Measurements from ENCODE around the gene RTP5.
"Not testable (repeated sequence)": the region's sequence is repeated elsewhere in the genome, so short reads cannot be mapped to it uniquely, and the experiment has no call there.

RTP5 gene

DNA sequence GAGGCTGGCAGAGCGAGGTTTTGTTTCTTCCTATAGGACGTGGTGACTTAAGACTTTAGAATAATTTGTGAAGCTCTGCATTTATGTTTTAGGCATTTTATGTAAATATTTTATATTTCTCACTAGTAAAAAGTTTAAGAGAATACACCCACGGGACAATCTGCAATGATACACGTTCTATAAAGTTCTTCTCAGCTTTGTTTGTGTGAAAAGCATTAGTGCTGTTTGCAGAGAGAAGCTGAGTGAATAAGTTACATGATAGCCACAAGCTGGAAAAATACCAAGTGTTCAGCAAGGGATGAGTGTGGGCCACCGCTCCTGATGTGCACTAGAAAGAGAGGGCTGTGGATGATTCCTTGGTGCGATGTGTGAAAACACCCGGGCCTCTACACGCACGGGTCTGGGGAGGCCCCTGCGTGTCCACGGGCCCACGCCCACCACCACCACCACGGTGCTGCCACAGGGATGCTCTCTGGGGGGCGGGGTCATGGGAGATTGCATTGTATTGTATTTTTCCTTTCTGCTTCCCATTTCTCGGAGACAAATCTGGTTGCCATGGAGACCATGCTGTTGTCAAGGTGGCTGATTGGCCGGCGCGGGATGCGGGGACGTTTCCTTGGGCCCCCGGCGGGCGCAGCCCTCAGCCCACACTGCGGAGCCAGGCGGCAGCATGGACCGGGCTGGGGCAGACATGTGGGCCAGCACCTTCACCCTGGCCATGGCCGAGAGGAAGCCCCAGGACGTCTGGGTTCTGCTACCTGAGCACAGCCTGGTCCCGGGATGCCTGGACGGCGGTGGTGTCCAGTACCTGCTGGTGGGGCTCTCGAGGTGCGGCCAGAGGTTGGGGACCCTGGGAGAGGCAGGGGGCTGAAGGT is at the start of gene RTP5:
RTP5 (plus strand) TSS at position 643 of the 875 bp plus-strand sequence; CDS start at position 671, 28 bp downstream.
- DNase-seq (ENCODE audit: low read depth in 3 of 3, low spot score in 1 of 3): no peak

GRCh38 chr2:241819947-241820624 is 49.4 kb upstream of the RTP5 start:
- not testable (repeated sequence) for DNase-seq (ENCODE audit: low read depth in 3 of 3, low spot score in 1 of 3)

DNA sequence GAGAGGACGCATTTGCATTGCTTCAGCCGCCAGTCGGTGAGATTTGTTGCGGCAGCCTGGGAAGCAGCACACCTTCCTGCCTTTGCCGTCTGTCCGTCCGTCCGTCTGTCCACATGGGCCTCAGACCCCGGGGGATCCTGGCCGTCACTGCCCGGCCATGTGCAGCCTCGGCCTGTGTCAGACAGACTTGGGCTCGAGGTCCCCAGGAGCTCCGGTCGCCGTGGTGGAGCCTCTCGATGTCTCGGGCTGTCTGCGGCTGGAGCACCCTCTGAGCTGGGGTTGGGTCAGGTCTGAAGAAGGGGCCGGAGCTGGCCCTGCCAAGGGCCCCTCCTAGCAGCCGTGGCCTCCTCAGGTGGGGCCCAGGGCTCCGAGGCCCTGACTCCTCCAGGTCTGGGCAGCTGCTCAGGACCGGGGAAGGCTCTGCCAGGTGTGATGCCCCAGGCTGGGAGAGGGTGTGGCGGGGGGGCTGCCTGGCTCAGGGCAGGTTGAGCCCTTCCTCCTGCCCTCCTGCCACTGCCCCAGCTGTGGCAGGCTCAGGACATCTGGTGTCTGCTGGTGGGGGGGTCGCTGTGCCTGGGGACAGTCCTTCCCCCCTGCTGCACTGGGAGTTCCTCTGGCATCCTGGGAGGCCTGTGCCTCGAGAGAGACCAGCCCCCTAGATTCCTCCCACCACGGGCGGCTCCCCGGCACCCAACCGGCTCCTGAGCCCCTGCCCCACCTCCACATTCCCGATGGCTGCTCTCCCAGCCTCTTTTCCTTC is 48.7 kb upstream of the RTP5 start:
- DNase-seq (ENCODE audit: low read depth in 3 of 3, low spot score in 1 of 3): no peak

GRCh38 chr2:241821460-241822263 is 47.9 kb upstream of the RTP5 start:
- DNase-seq (ENCODE audit: low read depth in 3 of 3, low spot score in 1 of 3): no peak

GRCh38 chr2:241822264-241822623 is 47.3 kb upstream of the RTP5 start:
- no peak for DNase-seq (ENCODE audit: low read depth in 3 of 3, low spot score in 1 of 3)

- DNase-seq (ENCODE audit: low read depth in 3 of 3, low spot score in 1 of 3): not testable (repeated sequence)
Observed at GRCh38 chr2:241823531-241824437, 45.7 kb upstream of the RTP5 start.

DNA sequence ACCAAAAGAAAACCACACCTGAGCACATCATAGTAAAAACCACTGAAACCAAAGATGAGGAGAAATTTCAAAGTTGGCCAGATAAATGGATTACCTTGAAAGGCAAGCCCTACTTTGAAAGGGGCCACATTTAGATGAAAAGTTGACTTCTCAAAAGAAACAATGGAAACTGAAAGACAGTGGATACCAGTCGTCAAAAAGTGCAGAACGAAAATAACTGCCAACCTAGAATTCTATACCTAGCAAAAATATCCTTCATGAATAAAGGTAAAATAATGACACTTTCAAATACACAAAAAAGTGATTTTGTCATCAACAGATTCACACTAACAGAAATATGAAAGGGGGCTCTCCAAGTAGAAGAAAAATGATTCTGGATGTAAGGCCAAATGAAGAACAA is 42.1 kb upstream of the RTP5 start:
- DNase-seq (ENCODE audit: low read depth in 3 of 3, low spot score in 1 of 3): no peak

GRCh38 chr2:241833101-241833663 is 36.3 kb upstream of the RTP5 start:
- no peak for DNase-seq (ENCODE audit: low read depth in 3 of 3, low spot score in 1 of 3)

DNA sequence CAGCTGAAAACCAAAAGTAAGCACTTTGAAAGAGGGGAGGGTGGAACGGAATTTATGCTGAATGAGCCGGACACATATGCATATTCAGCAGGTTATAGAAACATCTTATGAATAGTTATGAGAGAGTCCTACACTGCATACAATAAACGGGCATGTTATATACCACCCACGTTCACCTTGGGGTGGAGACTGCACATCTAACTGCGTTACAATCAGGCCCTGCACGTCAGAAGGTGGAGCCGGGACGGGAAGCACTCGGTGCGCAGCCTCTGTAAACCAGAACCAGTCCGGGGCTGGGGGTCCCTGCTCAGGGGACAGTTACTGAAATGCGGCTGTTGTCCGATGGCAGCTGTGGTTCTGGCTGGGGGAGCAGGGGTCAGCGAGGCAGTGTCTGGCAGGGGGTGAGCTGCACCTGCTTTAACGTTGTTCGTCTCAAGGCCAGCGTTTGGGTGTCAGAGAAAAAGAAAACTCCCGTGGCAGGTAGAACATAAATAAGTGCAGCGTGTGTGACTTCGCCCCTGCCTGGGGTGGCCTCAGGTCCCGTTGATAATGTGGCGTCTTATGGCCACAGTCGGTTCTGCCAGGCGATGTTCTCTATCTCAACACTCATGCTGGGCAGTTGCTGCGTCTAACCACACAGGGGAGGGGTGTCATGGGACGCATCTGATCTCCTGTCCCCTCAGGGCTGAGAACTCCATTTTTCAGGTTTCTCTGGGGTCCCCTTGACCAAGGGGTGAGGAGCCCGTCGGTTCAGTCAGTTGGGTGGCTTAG is 35.6 kb upstream of the RTP5 start:
- DNase-seq (ENCODE audit: low read depth in 3 of 3, low spot score in 1 of 3): not testable (repeated sequence)

GRCh38 chr2:241834527-241835210 is 34.9 kb upstream of the RTP5 start:
- no peak for DNase-seq (ENCODE audit: low read depth in 3 of 3, low spot score in 1 of 3)

GRCh38 chr2:241835611-241836010 is 33.9 kb upstream of the RTP5 start:
- no peak for DNase-seq (ENCODE audit: low read depth in 3 of 3, low spot score in 1 of 3)

DNA sequence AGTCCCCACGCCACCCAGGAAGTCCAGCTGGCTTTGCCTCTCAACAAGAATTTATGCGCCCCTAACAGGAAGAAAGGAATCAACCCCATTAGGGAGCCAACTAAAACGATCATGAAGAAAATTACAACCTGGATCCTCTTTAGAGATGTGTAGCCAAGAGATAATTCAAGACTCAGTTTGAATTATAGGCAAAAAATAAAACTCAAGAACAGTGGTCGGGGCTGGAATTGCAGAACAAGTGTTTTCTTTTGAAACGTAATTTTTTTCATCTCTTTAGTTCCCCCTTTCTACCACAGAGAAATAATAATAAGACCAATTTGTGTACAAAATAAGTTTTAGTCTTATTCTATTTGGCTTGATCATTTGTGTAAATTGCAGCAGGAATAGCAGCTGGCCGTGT is 33.2 kb upstream of the RTP5 start:
- DNase-seq (ENCODE audit: low read depth in 3 of 3, low spot score in 1 of 3): no peak

DNA sequence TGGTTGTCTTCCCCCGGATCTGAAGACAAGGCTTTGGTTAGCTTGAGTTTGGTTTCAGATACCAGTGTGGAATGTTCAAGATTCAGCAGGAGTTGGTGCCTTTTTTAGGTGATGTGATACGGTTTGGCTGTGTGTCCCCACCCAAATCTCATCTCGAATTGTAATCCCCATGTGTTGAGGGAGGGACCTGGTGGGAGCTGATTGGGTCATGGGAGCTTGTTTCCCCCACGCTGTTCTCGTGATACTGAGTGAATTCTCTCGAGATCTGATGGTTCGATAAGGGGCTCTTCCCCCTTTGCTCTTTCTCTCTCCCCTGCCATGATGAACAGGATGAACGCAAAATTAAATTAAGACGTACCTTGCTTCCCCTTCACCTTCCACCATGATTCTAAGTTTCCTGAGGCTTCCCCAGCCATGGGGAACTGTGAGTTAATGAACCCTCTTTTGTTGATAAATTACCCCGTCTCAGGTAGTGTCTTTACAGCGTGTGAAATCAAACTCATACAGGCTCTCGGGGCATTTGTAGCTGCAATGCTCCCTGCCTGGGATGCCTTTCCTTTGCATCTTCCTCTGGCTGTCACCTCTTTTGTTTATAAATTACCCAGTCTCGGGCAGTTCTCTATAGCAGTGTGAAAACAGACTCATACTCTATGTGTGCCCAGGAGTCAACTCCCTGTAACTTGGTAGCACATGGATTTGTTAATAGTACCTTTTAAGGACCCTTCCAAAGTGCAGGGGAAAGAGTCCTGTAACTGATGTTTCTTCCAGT is 32.1 kb upstream of the RTP5 start:
- DNase-seq (ENCODE audit: low read depth in 3 of 3, low spot score in 1 of 3): no peak

DNA sequence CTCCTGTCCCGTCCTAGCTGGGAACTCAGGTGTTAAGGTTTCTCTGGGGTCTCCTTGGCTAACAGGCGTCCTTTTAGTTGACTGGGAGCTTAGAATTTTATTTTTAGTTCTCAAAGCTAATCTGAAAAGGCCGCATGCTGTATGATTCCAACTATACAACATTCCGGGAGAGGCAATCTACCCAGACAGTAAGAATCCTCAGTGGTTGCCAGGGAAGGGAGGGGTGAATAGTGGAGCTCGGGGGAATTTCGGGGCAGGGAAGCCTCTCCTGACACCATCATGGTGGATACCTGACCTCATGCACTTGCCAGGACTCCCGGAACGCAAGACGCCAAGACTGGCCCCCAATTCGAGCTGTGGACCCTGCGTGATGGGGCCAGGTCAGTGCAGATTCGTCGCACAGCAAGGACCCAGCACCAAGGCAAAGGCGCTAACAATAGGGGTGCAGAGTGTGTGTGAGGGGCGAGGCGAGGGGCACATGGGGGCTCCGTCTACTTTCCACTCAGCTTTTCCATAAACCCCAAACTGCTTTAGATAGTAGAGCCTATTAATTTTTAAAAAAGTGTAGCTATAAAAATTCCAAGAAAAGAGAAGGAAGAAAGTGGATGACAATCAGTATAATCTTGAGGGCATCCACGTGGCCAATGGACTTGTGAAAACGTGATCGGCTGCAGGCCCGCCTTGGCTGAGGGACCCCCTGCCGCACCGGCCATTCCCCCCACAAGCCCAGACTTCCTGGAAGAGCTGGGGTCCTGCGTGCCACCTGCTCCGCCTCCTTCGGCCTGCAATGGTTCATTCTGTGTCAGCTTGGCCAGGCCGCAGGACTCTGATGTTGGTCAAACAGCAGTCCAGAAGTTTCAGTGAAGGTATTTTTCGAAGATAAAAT is 28.1 kb upstream of the RTP5 start:
- DNase-seq (ENCODE audit: low read depth in 3 of 3, low spot score in 1 of 3): no peak

GRCh38 chr2:241842067-241842415 is 27.5 kb upstream of the RTP5 start:
- DNase-seq (ENCODE audit: low read depth in 3 of 3, low spot score in 1 of 3): no peak

- DNase-seq (ENCODE audit: low read depth in 3 of 3, low spot score in 1 of 3): no peak
Observed at GRCh38 chr2:241842620-241843211, 26.8 kb upstream of the RTP5 start.
